K562 (cell line): ENCODE data around the gene SPIB. TPM values are rescaled to one million over a fixed set of nuclear protein-coding genes. Genes with fewer than 3 reads are reported as not detected.

Source experiments
- ATAC-seq: fragments of 200-7000 bp; cut with Tn5 transposase; 3 replicates; pipeline ENCODE4 v1.9.1; 2020; ENCODE audit warnings: moderate library complexity
- BruUV-seq: library from RNA; stranded (reverse); fragments of 400-500 nt; replicated peaks from 2 replicates; lab custom pipeline; 2021; lab: Mats Ljungman, UMichigan
- CTCF ChIA-PET: fragments of 300-600 bp; formaldehyde crosslinking; extraction: SDS; loops from one replicate; lab custom pipeline; 2021; ENCODE audit warnings: low intra/inter-chr PET ratio; lab: Yijun Ruan, JAX
- POLR2A ChIA-PET: fragments of 300-600, 350-650 bp; sonication (Branson Sonifier 250); formaldehyde crosslinking; extraction: SDS; loops from one replicate; lab custom pipeline; 2021; ENCODE audit warnings: antibody characterized with exemption, inconsistent platforms; lab: Yijun Ruan, JAX
- DNase-seq, 4 experiments: peaks; one replicate each; pipeline versions ENCODE4 v3.0.0 to v3.0.0-alpha.2; 2011 to 2018; ENCODE audit warnings: low spot score in 3 of 4, mixed read lengths in 3 of 4; ENCODE audit errors: extremely low read depth in 1 of 4
- FAIRE-seq: peaks from 2 replicates; lab custom pipeline; 2011; peaks lifted over from hg19 to GRCh38; lab: Jason Lieb, UNC
- H2AFZ ChIP-seq: 2 replicates; pipeline ENCODE4 v1.6.0; 2011; ENCODE audit warnings: low read depth, low read length, control low read depth, inconsistent platforms
- H3K27ac ChIP-seq: fragments of 200-600 bp; 3 replicates; pipeline ENCODE4 v1.8.0; 2011; ENCODE audit warnings: low read depth, mild to moderate bottlenecking, control low read depth, inconsistent platforms, low read length, moderate library complexity, mixed read lengths; ENCODE audit errors: extremely low read depth
- H3K27me3 ChIP-seq, 2 experiments: fragments of 300-600 bp in 1 of 2; 2 replicates in 1 of 2; 3 replicates in 1 of 2; pipeline versions ENCODE4 v1.6.0 to v1.8.0; 2011; ENCODE audit warnings: inconsistent platforms in 2 of 2, low read length in 2 of 2, mild to moderate bottlenecking in 1 of 2, mixed read lengths in 1 of 2, moderate library complexity in 1 of 2; ENCODE audit not compliant: control insufficient read depth in 2 of 2, insufficient read depth in 2 of 2
- H3K36me3 ChIP-seq: fragments of 300-600 bp; 3 replicates; pipeline ENCODE4 v1.8.0; 2011; ENCODE audit warnings: mild to moderate bottlenecking, low read length, inconsistent platforms; ENCODE audit not compliant: control insufficient read depth, insufficient read depth
- H3K4me1 ChIP-seq, 2 experiments: fragments of 200-600 bp in 1 of 2; replicated peaks in 1 of 2; 2 replicates in 1 of 2; 3 replicates in 1 of 2; pipeline versions ENCODE4 v1.5.1 to v1.8.0; 2011; ENCODE audit warnings: inconsistent platforms in 2 of 2, low read length in 2 of 2, mild to moderate bottlenecking in 1 of 2, mixed read lengths in 1 of 2, moderate library complexity in 1 of 2; ENCODE audit not compliant: control insufficient read depth in 2 of 2, insufficient read depth in 2 of 2
- H3K4me2 ChIP-seq: 2 replicates; pipeline ENCODE4 v1.6.1; 2011; ENCODE audit warnings: low read length, control low read depth, inconsistent platforms, mixed read lengths; ENCODE audit not compliant: insufficient read depth
- H3K4me3 ChIP-seq: fragments of 200-600 bp; sonication (generic), shearing (Covaris generic); 2 replicates; pipeline ENCODE4 v1.5.1; 2016; ENCODE audit warnings: control low read depth, inconsistent platforms
- H3K79me2 ChIP-seq: fragments of 200-600 bp; 3 replicates; pipeline ENCODE4 v1.8.0; 2011; ENCODE audit warnings: low read length, inconsistent platforms; ENCODE audit not compliant: control insufficient read depth, insufficient read depth
- H3K9ac ChIP-seq, 2 experiments: 2 replicates each; pipeline versions ENCODE4 v1.6.0 to v1.6.1; 2011; ENCODE audit warnings: low read depth in 2 of 2, low read length in 2 of 2, control low read depth in 1 of 2, inconsistent platforms in 1 of 2, mild to moderate bottlenecking in 1 of 2, mixed read lengths in 1 of 2; ENCODE audit not compliant: insufficient read depth in 1 of 2
- H3K9me1 ChIP-seq: one replicate; pipeline ENCODE4 v1.6.0; 2011; ENCODE audit warnings: inconsistent platforms, mild to moderate bottlenecking, low read length, moderate library complexity; ENCODE audit not compliant: control insufficient read depth, insufficient read depth
- H3K9me3 ChIP-seq: replicated peaks from 2 replicates; pipeline ENCODE4 v1.5.1; 2011; ENCODE audit warnings: low read depth, low read length, inconsistent platforms; ENCODE audit not compliant: control insufficient read depth, insufficient read depth
- H4K20me1 ChIP-seq: replicated peaks from 2 replicates; pipeline ENCODE4 v1.6.1; 2011; ENCODE audit warnings: low read length, inconsistent platforms, mixed read lengths; ENCODE audit not compliant: control insufficient read depth, insufficient read depth
- ESRRA ChIP-seq: fragments of 450-650 bp; IDR thresholded peaks from 2 replicates; pipeline ENCODE4 v1.6.1; 2014; ENCODE audit warnings: low read depth, mild to moderate bottlenecking, moderate library complexity, borderline replicate concordance
- MYC ChIP-seq, 2 experiments: fragments of 250-450 bp in 1 of 2; sonication (Bioruptor Pico) in 1 of 2; IDR thresholded peaks; 2 replicates each; pipeline versions ENCODE4 v1.5.1 to v1.6.1; 2012 to 2021; ENCODE audit warnings: low read depth in 2 of 2, borderline replicate concordance in 1 of 2, improper control_type of control experiment in 1 of 2, low read length in 1 of 2, mild to moderate bottlenecking in 1 of 2, moderate library complexity in 1 of 2
- ZNF121 ChIP-seq: sonication (generic); formaldehyde crosslinking; conservative IDR thresholded peaks from 2 replicates; pipeline ENCODE4 v1.8.0; 2022; ENCODE audit warnings: missing genetic modification reagents
- WGBS: fragments of 100-300 bp; shearing (Covaris generic); methylation state at CpG from one replicate; pipeline ENCODE4 v1.1.6; 2016; ENCODE audit warnings: low coverage, mixed read lengths; ENCODE audit not compliant: insufficient coverage; ENCODE audit errors: missing lambda C conversion rate; 5-methylcytosine and 5-hydroxymethylcytosine counted together
- in situ Hi-C: fragments of 300-500 bp; cut with MboI; formaldehyde crosslinking; loops from 4 replicates; pipeline ENCODE4 v1.15.0; 2018; ENCODE audit warnings: inconsistent platforms, mixed read lengths
- intact Hi-C: fragments of 100-400 bp; cut with micrococcal nuclease; formaldehyde crosslinking; loops from 2 replicates; pipeline ENCODE4 v1.14.2; 2022
- polyA plus RNA-seq, 8 experiments: library from polyadenylated mRNA; depleted of rRNA in 4 of 8; stranded (reverse) in 5 of 8; unstranded in 3 of 8; fragments of >200 nt; fragmentation: Nextera tagmentation in 2 of 8; fragmentation: Illumina TruSeq in 1 of 8; extraction: Ambion mirVana in 2 of 8; extraction: Trizol in 1 of 8; gene quantifications; 2 replicates each; pipeline versions ENCODE4 v1.2.1 to v1.2.3, GENCODE V29; 2011 to 2014; ENCODE audit warnings: inconsistent platforms in 1 of 8, missing spikeins in 1 of 8
- total RNA-seq, 7 experiments: library from RNA; depleted of rRNA in 6 of 7; stranded (reverse); fragments of >200 nt in 6 of 7; fragmentation: Illumina TruSeq in 2 of 7; extraction: Trizol in 2 of 7; gene quantifications; 2 replicates each; pipeline versions ENCODE4 v1.2.1 to v1.2.3, GENCODE V29; 2011 to 2021; ENCODE audit warnings: low replicate concordance in 1 of 7

Gene SPIB
- total and polyA plus RNA-seq, 9 of the 15 experiments (the other 6 are each of a cell fraction or from before 2014, with no cell fraction given) = 0.06 to 1.0 (median 0.43) TPM; not detected in 1

GRCh38 chr19:50422397-50423278 lies 3.9 kb downstream of the SPIB start:
- no peak overlapping the region for H3K4me3 ChIP-seq
- DNase-seq (no peak), ATAC-seq (no peak), FAIRE-seq (no peak)
- peaks cover 0 to 24% of the 10 kb centered on the region in 2 experiments; a peak in 2 of 5 replicates for H3K4me1 ChIP-seq
- BruUV-seq = no TSS peak
- H4K20me1 ChIP-seq = no peaks in the 10 kb centered on the region
- ChIA-PET CTCF (no interaction called here), POLR2A (interaction anchor here (1.8 kb wide), 1 partner anchor 37 kb away, joined by 4 read pairs; no protein-coding TSS in a partner anchor)
- H3K36me3 ChIP-seq = no peaks in the 10 kb centered on the region; the same call in 2 of the 3 replicates
- H3K4me2 ChIP-seq = no peak overlapping the region
- H3K79me2 ChIP-seq = no peaks in the 10 kb centered on the region
- in situ Hi-C loops = no loop called here
- intact Hi-C loops = no loop called here
- WGBS = 71% methylated on average over 13 of the region's 18 CpGs
- H3K27me3 ChIP-seq = no peaks in the 10 kb centered on the region
- no peaks in the 10 kb centered on the region for H3K9me3 ChIP-seq
- no peak overlapping the region for H3K27ac ChIP-seq
- TF ChIP-seq ESRRA (0 out of 2 replicates have a peak, but pooled peaks have one; percentile 26), MYC (IDR thresholded peaks at IDR 0.05; ENCODE audit: low read depth, low read length) (no peak), MYC (CRISPR knock-in tag; IDR thresholded peaks at IDR 0.05; ENCODE audit: borderline replicate concordance, low read depth) (no peak), ZNF121 (CRISPR knock-in tag) (peak; percentile 83)
- no peaks in the 10 kb centered on the region for H3K9me1 ChIP-seq
- no peak overlapping the region for H2AFZ ChIP-seq
- H3K9ac ChIP-seq = no peak overlapping the region; a peak in 1 of 4 replicates
